ENCODE data around the gene SNRNP200. TPM values are rescaled to one million over a fixed set of nuclear protein-coding genes. Genes with fewer than 3 reads are reported as not detected.

SNRNP200 gene
- total RNA-seq, 1 experiment from 2014 or later, result 229 TPM

- TF ChIP-seq CTCF (conservative IDR thresholded peaks at IDR 0.05) (no peak), EZH2 (IDR thresholded peaks at IDR 0.05; ENCODE audit: low read depth) (no peak)
- Histone ChIP-seq H3K4me3 (no peak overlapping the region), H4K20me1 (ENCODE audit: insufficient read depth) (no peaks in the 10 kb centered on the region), H3K79me2 (ENCODE audit: low read depth) (peaks cover 5% of the 10 kb centered on the region), H3K4me2 (no peak overlapping the region), H3K9me2 (ENCODE audit: insufficient read depth) (no peaks in the 10 kb centered on the region), H3K4me1 (replicated peaks; ENCODE audit: insufficient read depth) (peaks cover 26% of the 10 kb centered on the region), H2AFZ (no peak overlapping the region), H3K27me3 (ENCODE audit: insufficient read depth, low read depth) (no peaks in the 10 kb centered on the region), H3K9me3 (ENCODE audit: insufficient read depth, low read depth) (no peaks in the 10 kb centered on the region), H3F3A (ENCODE audit: insufficient read depth, low read depth) (peaks cover 39% of the 10 kb centered on the region), H3K36me3 (ENCODE audit: low read depth) (no peaks in the 10 kb centered on the region), H3K27ac (peak overlapping the region; percentile 28)
- ChIA-PET POLR2A (ENCODE audit: unreplicated experiment) (no interaction called here), CTCF (no interaction called here)
- intact Hi-C loops (cut with micrococcal nuclease; ENCODE audit: unreplicated experiment), result loop anchor here (10.0 kb wide), 1 partner anchor 435 kb away; the partner anchor contains the start of gene CNNM4
- BruUV-seq (replicated peaks), result no TSS peak
- no peak for DNase-seq
Measured at GRCh38 chr2:96329874-96330273, 24.5 kb upstream of the SNRNP200 start.

GRCh38 chr2:96329456-96329855 is 24.1 kb upstream of the SNRNP200 start:
- intact Hi-C loops (cut with micrococcal nuclease; ENCODE audit: unreplicated experiment), result no loop called here
- Histone ChIP-seq H3K9me2 (ENCODE audit: insufficient read depth) (no peaks in the 10 kb centered on the region), H4K20me1 (ENCODE audit: insufficient read depth) (no peaks in the 10 kb centered on the region), H3K9me3 (ENCODE audit: insufficient read depth, low read depth) (no peaks in the 10 kb centered on the region), H3K4me2 (no peak overlapping the region), H3K27me3 (ENCODE audit: insufficient read depth, low read depth) (no peaks in the 10 kb centered on the region), H3K36me3 (ENCODE audit: low read depth) (no peaks in the 10 kb centered on the region), H3F3A (ENCODE audit: insufficient read depth, low read depth) (peaks cover 37% of the 10 kb centered on the region), H3K4me1 (replicated peaks; ENCODE audit: insufficient read depth) (peaks cover 22% of the 10 kb centered on the region), H2AFZ (no peak overlapping the region), H3K79me2 (ENCODE audit: low read depth) (peaks cover under 1% of the 10 kb centered on the region), H3K4me3 (no peak overlapping the region), H3K27ac (peak overlapping the region; percentile 28)
- no TSS peak for BruUV-seq (replicated peaks)
- TF ChIP-seq CTCF (conservative IDR thresholded peaks at IDR 0.05) (no peak), EZH2 (IDR thresholded peaks at IDR 0.05; ENCODE audit: low read depth) (no peak)
- POLR2A ChIA-PET (ENCODE audit: unreplicated experiment), result interaction anchor here (0.6 to 0.7 kb wide), 3 partner anchors 25 to 309 kb away, joined by 3 to 5 read pairs (median 5); no protein-coding TSS in a partner anchor
- CTCF ChIA-PET, result no interaction called here
- DNase-seq, result peak; percentile 54 to 85

- Histone ChIP-seq H4K20me1 (ENCODE audit: insufficient read depth) (no peaks in the 10 kb centered on the region), H2AFZ (no peak overlapping the region), H3K4me2 (no peak overlapping the region), H3K9me2 (ENCODE audit: insufficient read depth) (no peaks in the 10 kb centered on the region), H3K4me3 (no peak overlapping the region), H3K9me3 (ENCODE audit: insufficient read depth, low read depth) (no peaks in the 10 kb centered on the region), H3F3A (ENCODE audit: insufficient read depth, low read depth) (peaks cover 29% of the 10 kb centered on the region), H3K36me3 (ENCODE audit: low read depth) (no peaks in the 10 kb centered on the region), H3K27me3 (ENCODE audit: insufficient read depth, low read depth) (peaks cover 8% of the 10 kb centered on the region), H3K79me2 (ENCODE audit: low read depth) (no peaks in the 10 kb centered on the region), H3K4me1 (replicated peaks; ENCODE audit: insufficient read depth) (peaks cover 22% of the 10 kb centered on the region), H3K27ac (no peak overlapping the region)
- BruUV-seq (replicated peaks), result no TSS peak
- TF ChIP-seq EZH2 (IDR thresholded peaks at IDR 0.05; ENCODE audit: low read depth) (no peak), CTCF (conservative IDR thresholded peaks at IDR 0.05) (no peak)
- intact Hi-C loops (cut with micrococcal nuclease; ENCODE audit: unreplicated experiment), result no loop called here
- DNase-seq, result no peak
- POLR2A ChIA-PET (ENCODE audit: unreplicated experiment), result no interaction called here
- CTCF ChIA-PET, result no interaction called here
Measured at GRCh38 chr2:96326990-96327820, 21.9 kb upstream of the SNRNP200 start.
